Measurements from ENCODE around the gene CSTF1. TPM values are rescaled to one million over a fixed set of nuclear protein-coding genes. Genes with fewer than 3 reads are reported as not detected.

Gene CSTF1
- total RNA-seq, 1 donor from 2014 or later, result 24.4 TPM

- DNase-seq, result no peak
- TF ChIP-seq CTCF (IDR thresholded peaks at IDR 0.05), result no peak
These were observed 32.5 kb downstream of the CSTF1 start for GRCh38 chr20:56424931-56425330.

GRCh38 chr20:56426026-56426425 is 33.6 kb downstream of the CSTF1 start:
- no peak for TF ChIP-seq CTCF (IDR thresholded peaks at IDR 0.05)
- Histone ChIP-seq H3K27me3 (ENCODE audit: low read depth) (no peaks in the 10 kb centered on the region), H3K4me3 (no peak overlapping the region), H3K9me3 (no peaks in the 10 kb centered on the region), H3K4me1 (peaks cover 78% of the 10 kb centered on the region), H3K27ac (no peak overlapping the region), H3K36me3 (no peaks in the 10 kb centered on the region)
- ATAC-seq, result no peak
- intact Hi-C loops (cut with DNase I), result no loop called here
- no peak for DNase-seq

More at GRCh38 chr20:56424931-56425330, 32.5 kb downstream of the CSTF1 start:
- Histone ChIP-seq H3K27ac (peak overlapping the region; percentile 36), H3K4me1 (peaks cover 77% of the 10 kb centered on the region), H3K4me3 (no peak overlapping the region), H3K36me3 (no peaks in the 10 kb centered on the region), H3K27me3 (ENCODE audit: low read depth) (no peaks in the 10 kb centered on the region), H3K9me3 (no peaks in the 10 kb centered on the region)
- intact Hi-C loops (cut with DNase I), result no loop called here
- ATAC-seq, result no peak

- intact Hi-C loops (cut with DNase I), result no loop called here
- no peaks in the 10 kb centered on the region for H3K36me3 ChIP-seq
- H3K9me3 ChIP-seq, result no peaks in the 10 kb centered on the region
- no peaks in the 10 kb centered on the region for H3K27me3 ChIP-seq (ENCODE audit: low read depth)
- no peak overlapping the region for H3K27ac ChIP-seq
- DNase-seq (no peak), ATAC-seq (no peak)
- no peak overlapping the region for H3K4me3 ChIP-seq
- H3K4me1 ChIP-seq, result peaks cover 77% of the 10 kb centered on the region
- TF ChIP-seq CTCF (IDR thresholded peaks at IDR 0.05), result no peak
These were observed 34.5 kb downstream of the CSTF1 start for GRCh38 chr20:56426926-56427325.

GRCh38 chr20:56427797-56428196 is 35.4 kb downstream of the CSTF1 start:
- peak overlapping the region; percentile 7 for H3K27ac ChIP-seq
- DNase-seq (no peak), ATAC-seq (no peak)
- peaks cover 4% of the 10 kb centered on the region for H3K36me3 ChIP-seq
- H3K4me1 ChIP-seq, result peaks cover 69% of the 10 kb centered on the region
- H3K27me3 ChIP-seq (ENCODE audit: low read depth), result no peaks in the 10 kb centered on the region
- no peaks in the 10 kb centered on the region for H3K9me3 ChIP-seq
- TF ChIP-seq CTCF (IDR thresholded peaks at IDR 0.05), result no peak
- intact Hi-C loops (cut with DNase I), result no loop called here
- H3K4me3 ChIP-seq, result no peak overlapping the region

GRCh38 chr20:56428410-56428809 is 36.0 kb downstream of the CSTF1 start:
- no peak for TF ChIP-seq CTCF (IDR thresholded peaks at IDR 0.05)
- no peaks in the 10 kb centered on the region for H3K27me3 ChIP-seq (ENCODE audit: low read depth)
- H3K4me1 ChIP-seq, result peaks cover 69% of the 10 kb centered on the region
- H3K27ac ChIP-seq, result peak overlapping the region; percentile 47
- intact Hi-C loops (cut with DNase I), result no loop called here
- no peaks in the 10 kb centered on the region for H3K9me3 ChIP-seq
- ATAC-seq (no peak), DNase-seq (no peak)
- H3K4me3 ChIP-seq, result no peak overlapping the region
- H3K36me3 ChIP-seq, result peaks cover 4% of the 10 kb centered on the region

GRCh38 chr20:56428881-56429280 is 36.4 kb downstream of the CSTF1 start:
- peaks cover 69% of the 10 kb centered on the region for H3K4me1 ChIP-seq
- DNase-seq, result no peak
- no peak for TF ChIP-seq CTCF (IDR thresholded peaks at IDR 0.05)
- H3K36me3 ChIP-seq, result peaks cover 4% of the 10 kb centered on the region
- H3K27ac ChIP-seq, result peak overlapping the region; percentile 47
- no peaks in the 10 kb centered on the region for H3K9me3 ChIP-seq
- H3K4me3 ChIP-seq, result no peak overlapping the region
- no peak for ATAC-seq
- intact Hi-C loops (cut with DNase I), result no loop called here
- H3K27me3 ChIP-seq (ENCODE audit: low read depth), result no peaks in the 10 kb centered on the region
